H7 (cell line): ENCODE results near the gene NMT2. TPM values are rescaled to one million over a fixed set of nuclear protein-coding genes. Genes with fewer than 3 reads are reported as not detected.
A peak's percentile ranks its signal among the peaks of the same experiment; 100 is the strongest.
"Not testable (repeated sequence)": the region's sequence is repeated elsewhere in the genome, so short reads cannot be mapped to it uniquely, and the experiment has no call there.

Experiments used
- DNase-seq: peaks from one replicate; pipeline ENCODE4 v3.0.0; 2012
- H3K27me3 ChIP-seq: 2 replicates; pipeline ENCODE4 v1.6.0; 2011; ENCODE audit warnings: mild to moderate bottlenecking, low read length; ENCODE audit not compliant: control insufficient read depth, insufficient read depth
- H3K36me3 ChIP-seq: replicated peaks from 2 replicates; pipeline ENCODE4 v1.5.1; 2011; ENCODE audit warnings: low read length; ENCODE audit not compliant: control insufficient read depth, insufficient read depth
- H3K4me3 ChIP-seq: 2 replicates; pipeline ENCODE4 v1.5.1; 2011; ENCODE audit warnings: low read depth, mild to moderate bottlenecking, control low read depth, low read length, moderate library complexity; ENCODE audit not compliant: insufficient read depth
- total RNA-seq: library from RNA; depleted of rRNA; stranded (reverse); fragments of >200 nt; shearing (Covaris generic); gene quantifications from 2 replicates; pipeline ENCODE4 v1.2.3, GENCODE V29; 2014; rRNA removed

The NMT2 gene
- total RNA-seq = 10.6 and 12.3 TPM in 2 replicates

- peak within 1 kb of the TSS; percentile 95 for H3K4me3 ChIP-seq
- peaks cover 2% of the 10 kb centered on the region; the same call in 1 of the 2 replicates for H3K27me3 ChIP-seq
- no peaks in the 10 kb centered on the region for H3K36me3 ChIP-seq
- no peak for DNase-seq
Observed at GRCh38 chr10:15168291-15168785, at the start of gene NMT2. Gene NMT2, minus strand, starts transcription at chr10:15168693. Its CDS starts 81 bp downstream, at chr10:15168612.

GRCh38 chr10:15216700-15217099 lies 48.2 kb upstream of the NMT2 start:
- DNase-seq = no peak
- no peaks in the 10 kb centered on the region for H3K27me3 ChIP-seq
- H3K4me3 ChIP-seq = no peak overlapping the region
- H3K36me3 ChIP-seq = no peaks in the 10 kb centered on the region; the same call in none of the 2 replicates

GRCh38 chr10:15214237-15214636 lies 45.7 kb upstream of the NMT2 start:
- DNase-seq = no peak
- Histone ChIP-seq H3K4me3 (no peak overlapping the region), H3K27me3 (no peaks in the 10 kb centered on the region), H3K36me3 (no peaks in the 10 kb centered on the region; the same call in 1 of the 2 replicates)

- H3K27me3 ChIP-seq = no peaks in the 10 kb centered on the region
- no peak overlapping the region for H3K4me3 ChIP-seq
- no peaks in the 10 kb centered on the region; the same call in 1 of the 2 replicates for H3K36me3 ChIP-seq
- DNase-seq = no peak
Observed at GRCh38 chr10:15213461-15213861, 45.0 kb upstream of the NMT2 start.

- Histone ChIP-seq H3K27me3 (no peaks in the 10 kb centered on the region), H3K4me3 (no peak overlapping the region), H3K36me3 (no peaks in the 10 kb centered on the region; the same call in 1 of the 2 replicates)
- DNase-seq = no peak
Observed at GRCh38 chr10:15211464-15211979, 43.0 kb upstream of the NMT2 start.

- no peaks in the 10 kb centered on the region; the same call in 1 of the 2 replicates for H3K36me3 ChIP-seq
- no peak for DNase-seq
- no peak overlapping the region for H3K4me3 ChIP-seq
- H3K27me3 ChIP-seq = no peaks in the 10 kb centered on the region
Observed at GRCh38 chr10:15210521-15210920, 42.0 kb upstream of the NMT2 start.

GRCh38 chr10:15209827-15210509 lies 41.5 kb upstream of the NMT2 start:
- peak; percentile 86 for DNase-seq
- Histone ChIP-seq H3K27me3 (no peaks in the 10 kb centered on the region), H3K36me3 (no peaks in the 10 kb centered on the region; the same call in 1 of the 2 replicates), H3K4me3 (no peak overlapping the region)

- Histone ChIP-seq H3K27me3 (no peaks in the 10 kb centered on the region), H3K36me3 (no peaks in the 10 kb centered on the region; the same call in 1 of the 2 replicates), H3K4me3 (no peak overlapping the region)
- DNase-seq = no peak
Observed at GRCh38 chr10:15208221-15208620, 39.7 kb upstream of the NMT2 start.

GRCh38 chr10:15207410-15207809 lies 38.9 kb upstream of the NMT2 start:
- not testable (repeated sequence) for H3K36me3 ChIP-seq, DNase-seq, H3K27me3 ChIP-seq, H3K4me3 ChIP-seq

GRCh38 chr10:15202639-15203038 lies 34.1 kb upstream of the NMT2 start:
- no peak overlapping the region for H3K4me3 ChIP-seq
- DNase-seq = no peak
- H3K36me3 ChIP-seq = no peaks in the 10 kb centered on the region
- H3K27me3 ChIP-seq = no peaks in the 10 kb centered on the region

- not testable (repeated sequence) for H3K4me3 ChIP-seq, DNase-seq, H3K27me3 ChIP-seq, H3K36me3 ChIP-seq
Observed at GRCh38 chr10:15202301-15202621, 33.8 kb upstream of the NMT2 start.

- H3K27me3 ChIP-seq = no peaks in the 10 kb centered on the region
- DNase-seq = no peak
- H3K4me3 ChIP-seq = no peak overlapping the region
- H3K36me3 ChIP-seq = no peaks in the 10 kb centered on the region
Observed at GRCh38 chr10:15201589-15202300, 33.3 kb upstream of the NMT2 start.

GRCh38 chr10:15200626-15201025 lies 32.1 kb upstream of the NMT2 start:
- Histone ChIP-seq H3K27me3 (no peaks in the 10 kb centered on the region), H3K36me3 (no peaks in the 10 kb centered on the region), H3K4me3 (no peak overlapping the region)
- peak; percentile 46 for DNase-seq

- DNase-seq = no peak
Observed at GRCh38 chr10:15197911-15198310, 29.4 kb upstream of the NMT2 start.

GRCh38 chr10:15197276-15197675 lies 28.8 kb upstream of the NMT2 start:
- no peak overlapping the region for H3K4me3 ChIP-seq
- DNase-seq = no peak
- no peaks in the 10 kb centered on the region for H3K36me3 ChIP-seq
- H3K27me3 ChIP-seq = no peaks in the 10 kb centered on the region

More at GRCh38 chr10:15197911-15198310, 29.4 kb upstream of the NMT2 start:
- Histone ChIP-seq H3K36me3 (no peaks in the 10 kb centered on the region), H3K4me3 (no peak overlapping the region), H3K27me3 (no peaks in the 10 kb centered on the region)
